Posterior cingulate gyrus (tissue), 11 donors: Measurements from ENCODE around the gene ASB16.

ENCODE experiments used
- DNase-seq, 10 donors: peaks; one replicate each; pipeline versions ENCODE4 v3.0.0 to v3.0.0-alpha.2; 2020 to 2021; ENCODE audit warnings: mixed read lengths in 3 of 10
- intact Hi-C: fragments of 100-400 bp; cut with DNase I; formaldehyde crosslinking; loops from one replicate; pipeline ENCODE4 v1.15.1; 2023

The ASB16 gene

GRCh38 chr17:44203731-44204440 lies 33.4 kb downstream of the ASB16 start:
- DNase-seq: peak in 1 of 10 donors; percentile 32
- intact Hi-C loops: no loop called here

- intact Hi-C loops: no loop called here
- no peak for DNase-seq
Observed at GRCh38 chr17:44204441-44204882, 34.0 kb downstream of the ASB16 start.

GRCh38 chr17:44205962-44206824 lies 35.7 kb downstream of the ASB16 start:
- intact Hi-C loops: no loop called here
- peak in 1 of 10 donors; percentile 58 for DNase-seq

- intact Hi-C loops: no loop called here
- peak in 1 of 10 donors; percentile 59 for DNase-seq
Observed at GRCh38 chr17:44206825-44207155, 36.3 kb downstream of the ASB16 start.

- DNase-seq: peak in 1 of 10 donors; percentile 39
- intact Hi-C loops: no loop called here
Observed at GRCh38 chr17:44207319-44207718, 36.8 kb downstream of the ASB16 start.

GRCh38 chr17:44207743-44208142 lies 37.2 kb downstream of the ASB16 start:
- intact Hi-C loops: no loop called here
- no peak for DNase-seq

GRCh38 chr17:44209786-44210341 lies 39.4 kb downstream of the ASB16 start:
- no peak for DNase-seq
- intact Hi-C loops: loop anchor here (1.0 to 2.0 kb wide), 2 partner anchors 8 to 121 kb away; no protein-coding TSS in a partner anchor

GRCh38 chr17:44210342-44211192 lies 40.1 kb downstream of the ASB16 start:
- intact Hi-C loops: loop anchor here (1.0 to 2.0 kb wide), 2 partner anchors 8 to 120 kb away; no protein-coding TSS in a partner anchor
- peak; percentile 80 to 99 (median 88) for DNase-seq

- intact Hi-C loops: loop anchor here (2.0 kb wide), 1 partner anchor 119 kb away; no protein-coding TSS in a partner anchor
- peak in 1 of 10 donors; percentile 54 for DNase-seq
Observed at GRCh38 chr17:44211281-44212265, 41.1 kb downstream of the ASB16 start.

GRCh38 chr17:44212507-44213402 lies 42.3 kb downstream of the ASB16 start:
- DNase-seq: no peak
- intact Hi-C loops: no loop called here

GRCh38 chr17:44213403-44214229 lies 43.1 kb downstream of the ASB16 start:
- intact Hi-C loops: no loop called here
- DNase-seq: no peak

GRCh38 chr17:44214230-44214494 lies 43.7 kb downstream of the ASB16 start:
- no peak for DNase-seq
- intact Hi-C loops: no loop called here

- DNase-seq: no peak
- intact Hi-C loops: no loop called here
Observed at GRCh38 chr17:44214896-44215295, 44.4 kb downstream of the ASB16 start.

- intact Hi-C loops: no loop called here
- DNase-seq: no peak
Observed at GRCh38 chr17:44216173-44216572, 45.7 kb downstream of the ASB16 start.

GRCh38 chr17:44216694-44217093 lies 46.2 kb downstream of the ASB16 start:
- DNase-seq: no peak
- intact Hi-C loops: no loop called here

GRCh38 chr17:44217738-44218343 lies 47.3 kb downstream of the ASB16 start:
- intact Hi-C loops: loop anchor here (1.0 to 2.0 kb wide), 3 partner anchors 8 to 109 kb away; no protein-coding TSS in a partner anchor
- DNase-seq: peak in 1 of 10 donors; percentile 89
